Astrocyte of the cerebellum (primary cell): ENCODE measurements around the gene DIP2C.

Source experiments
- DNase-seq: peaks from one replicate; pipeline ENCODE4 v3.0.0-alpha.2; 2011; ENCODE audit warnings: low read depth
- H3K4me3 ChIP-seq: 2 replicates; pipeline ENCODE4 v1.5.1; 2011; ENCODE audit warnings: mild to moderate bottlenecking, low read depth, low read length, moderate library complexity
- CTCF ChIP-seq: IDR thresholded peaks from 2 replicates; pipeline ENCODE4 v1.5.1; 2012; ENCODE audit warnings: low read length, low read depth, moderate library complexity, mild to moderate bottlenecking; ENCODE audit errors: missing control alignments
- in situ Hi-C: cut with HindIII; loops from 2 replicates; pipeline ENCODE4 v1.10.0; 2017; ENCODE audit warnings: low sequenced_read_pairs

Gene DIP2C

GRCh38 chr10:607545-608185 lies 81.8 kb downstream of the DIP2C start:
- in situ Hi-C loops, result loop anchor here (10.0 kb wide), 1 partner anchor 67 kb away; no protein-coding TSS in a partner anchor
- no peak overlapping the region for H3K4me3 ChIP-seq
- no peak for DNase-seq

GRCh38 chr10:606762-607544 lies 82.5 kb downstream of the DIP2C start:
- in situ Hi-C loops, result loop anchor here (10.0 kb wide), 1 partner anchor 68 kb away; no protein-coding TSS in a partner anchor
- no peak for TF ChIP-seq CTCF
- H3K4me3 ChIP-seq, result no peak overlapping the region
- no peak for DNase-seq

More at GRCh38 chr10:607545-608185, 81.8 kb downstream of the DIP2C start:
- TF ChIP-seq CTCF, result no peak

GRCh38 chr10:605632-606325 lies 83.7 kb downstream of the DIP2C start:
- no peak overlapping the region for H3K4me3 ChIP-seq
- no peak for DNase-seq
- in situ Hi-C loops, result loop anchor here (10.0 kb wide), 1 partner anchor 69 kb away; no protein-coding TSS in a partner anchor
- TF ChIP-seq CTCF, result no peak

- no peak for DNase-seq
These were observed 84.5 kb downstream of the DIP2C start for GRCh38 chr10:604716-605631.

GRCh38 chr10:603745-604144 lies 85.7 kb downstream of the DIP2C start:
- DNase-seq, result no peak
- no peak overlapping the region for H3K4me3 ChIP-seq
- no peak for TF ChIP-seq CTCF
- in situ Hi-C loops, result loop anchor here (10.0 kb wide), 1 partner anchor 71 kb away; no protein-coding TSS in a partner anchor

More at GRCh38 chr10:604716-605631, 84.5 kb downstream of the DIP2C start:
- in situ Hi-C loops, result loop anchor here (10.0 kb wide), 1 partner anchor 70 kb away; no protein-coding TSS in a partner anchor
- H3K4me3 ChIP-seq, result no peak overlapping the region
- no peak for TF ChIP-seq CTCF
